DMS53 treated with DMSO at 0.1 percent for 48 hours (cell line): Measurements from ENCODE around the gene PTPRZ1.

Experiments used
- DNase-seq: peaks from one replicate; lab custom pipeline; 2025; ENCODE audit not compliant: unreplicated experiment; lab: John Stamatoyannopoulos, UW

The PTPRZ1 gene

DNA sequence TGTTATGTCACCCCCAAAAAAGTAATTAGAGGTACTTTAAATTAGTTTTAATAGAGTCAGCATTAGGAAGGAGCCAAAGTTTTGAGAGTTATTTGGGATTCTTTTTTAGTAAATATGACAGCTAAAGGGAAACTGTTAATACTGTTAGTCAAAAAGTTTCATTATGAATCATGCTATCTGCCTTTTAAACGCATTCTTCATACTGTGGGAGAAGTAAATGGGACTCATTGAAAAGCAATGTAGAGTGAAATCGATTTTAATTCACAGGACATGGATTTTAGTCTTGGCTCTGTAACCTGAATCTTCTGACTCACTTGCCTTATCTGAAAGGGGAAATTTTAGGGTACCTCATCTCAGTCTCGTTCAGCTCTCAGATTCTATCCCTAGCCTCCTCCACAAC is 165.9 kb downstream of the PTPRZ1 start:
- DNase-seq, result no peak

DNA sequence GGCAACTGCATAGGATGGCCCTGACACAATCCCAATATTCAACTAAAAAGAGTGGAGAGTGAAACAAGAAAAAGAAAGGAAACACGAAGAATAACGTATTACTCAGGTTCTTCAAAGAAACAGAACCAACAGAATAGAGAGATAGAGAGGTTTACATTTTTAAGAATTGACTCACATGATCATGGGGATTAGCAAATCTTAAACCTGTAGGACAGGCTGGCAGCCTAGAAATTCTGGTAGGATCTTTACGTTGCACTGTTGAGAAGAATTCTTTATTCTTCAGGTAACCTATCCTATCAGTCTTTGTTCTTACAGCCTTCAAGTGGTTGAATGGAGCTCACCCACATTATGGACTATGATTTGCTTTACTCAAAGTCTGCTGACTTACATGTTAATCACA is 167.2 kb downstream of the PTPRZ1 start:
- DNase-seq, result no peak

DNA sequence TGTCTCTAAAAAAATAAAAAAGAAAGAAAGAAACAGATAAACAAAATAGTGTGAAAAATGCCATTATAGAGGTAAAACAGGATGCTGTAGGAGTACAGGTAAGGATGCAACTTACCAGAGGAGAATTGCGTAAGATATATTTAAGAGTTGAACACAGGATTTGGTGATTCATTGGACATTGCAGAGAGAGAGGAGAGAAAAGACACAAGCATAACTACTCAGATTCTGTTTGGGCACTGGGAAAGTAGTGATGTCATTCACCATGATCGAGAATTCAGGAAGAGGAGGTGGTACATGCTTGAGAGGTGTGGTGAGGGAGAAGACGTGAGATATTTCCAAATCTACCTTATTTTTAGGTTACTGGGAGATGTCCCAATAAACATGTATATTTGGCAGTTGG is 173.4 kb downstream of the PTPRZ1 start:
- no peak for DNase-seq

GRCh38 chr7:122054393-122054792 is 181.4 kb downstream of the PTPRZ1 start:
- DNase-seq, result peak; percentile 66

- no peak for DNase-seq
These were observed 182.1 kb downstream of the PTPRZ1 start for GRCh38 chr7:122055073-122055472.

DNA sequence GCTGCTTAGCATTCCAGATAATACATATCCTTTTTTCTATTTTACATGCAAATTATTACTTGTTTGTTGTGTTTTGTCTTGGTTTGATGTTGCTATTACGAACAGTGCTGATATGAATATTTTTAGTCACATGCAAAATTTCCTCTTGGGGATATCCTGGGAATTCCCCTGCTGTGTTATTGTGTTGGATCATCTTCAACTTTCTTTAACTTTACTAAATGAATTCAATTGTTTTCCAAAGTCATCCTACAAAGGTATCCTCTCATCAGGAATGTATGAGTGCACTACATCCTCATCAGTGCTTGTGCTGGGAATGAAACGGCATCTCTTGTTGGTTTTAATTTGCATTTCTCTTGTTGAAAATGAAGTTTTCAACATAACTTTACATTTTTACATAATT is 184.0 kb downstream of the PTPRZ1 start:
- DNase-seq, result no peak

- no peak for DNase-seq
These were observed 186.6 kb downstream of the PTPRZ1 start for GRCh38 chr7:122059542-122059941.

DNA sequence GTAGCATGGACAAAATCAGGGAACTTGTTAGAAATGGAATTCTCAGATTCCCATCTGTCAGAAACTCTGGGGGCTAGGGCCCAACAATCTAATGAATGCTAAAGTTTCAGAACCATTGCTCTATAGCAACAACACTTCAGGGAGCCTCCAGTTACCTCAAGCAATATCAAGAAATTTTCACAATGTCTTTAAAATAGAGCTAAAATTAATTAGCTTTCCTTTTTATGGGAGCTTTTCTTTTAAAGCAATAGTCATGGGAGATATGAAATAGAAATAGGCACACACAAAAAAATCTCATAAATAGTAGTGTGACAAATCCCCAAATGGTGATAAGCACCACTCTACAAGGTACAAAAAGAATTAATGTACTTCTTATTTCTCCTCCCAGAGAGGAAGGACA is 190.2 kb downstream of the PTPRZ1 start:
- no peak for DNase-seq

GRCh38 chr7:122064971-122065370 is 192.0 kb downstream of the PTPRZ1 start:
- DNase-seq, result no peak

DNA sequence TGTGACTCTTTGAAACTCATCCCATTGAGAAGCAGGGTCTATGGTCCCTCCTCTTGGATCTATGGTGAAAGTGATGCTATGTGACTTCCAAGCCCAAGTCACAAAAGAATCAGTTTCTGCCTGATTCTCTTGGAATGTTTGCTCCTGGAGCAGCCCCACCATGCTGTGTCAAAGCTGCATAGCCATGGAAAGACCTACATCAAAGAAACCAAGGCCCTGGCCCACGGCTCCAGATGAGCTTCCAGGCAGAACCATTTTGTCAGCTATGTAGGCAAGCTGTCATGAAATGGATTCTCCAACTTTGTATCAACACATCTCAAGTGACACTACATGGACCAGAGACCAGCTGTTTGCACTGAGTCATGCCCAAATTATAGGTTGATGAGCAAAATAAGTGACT is 194.1 kb downstream of the PTPRZ1 start:
- no peak for DNase-seq

- no peak for DNase-seq
These were observed 195.1 kb downstream of the PTPRZ1 start for GRCh38 chr7:122068046-122068445.

DNA sequence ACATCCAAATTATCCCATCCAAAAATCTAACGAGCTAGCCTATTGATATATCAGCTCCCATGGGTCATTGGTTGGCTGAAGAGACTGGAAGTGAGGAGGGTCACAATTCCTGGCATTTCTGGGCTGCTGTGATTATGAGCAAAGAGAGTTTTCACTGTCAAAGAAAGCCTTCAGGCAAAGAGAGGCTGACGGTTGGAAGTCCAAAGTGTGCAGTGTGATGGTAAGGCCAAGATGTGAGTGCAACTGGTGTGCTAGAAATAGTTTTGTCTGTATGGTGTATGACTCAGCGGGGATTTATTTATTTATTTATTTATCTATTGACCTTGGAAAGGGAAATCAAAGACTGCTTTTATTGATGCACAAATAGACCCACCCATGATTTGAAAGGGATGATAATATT is 196.0 kb downstream of the PTPRZ1 start:
- no peak for DNase-seq

- DNase-seq, result no peak
These were observed 197.1 kb downstream of the PTPRZ1 start for GRCh38 chr7:122070062-122070461.

- DNase-seq, result no peak
These were observed 197.9 kb downstream of the PTPRZ1 start for GRCh38 chr7:122070834-122071233.

GRCh38 chr7:122072272-122072671 is 199.3 kb downstream of the PTPRZ1 start:
- no peak for DNase-seq

DNA sequence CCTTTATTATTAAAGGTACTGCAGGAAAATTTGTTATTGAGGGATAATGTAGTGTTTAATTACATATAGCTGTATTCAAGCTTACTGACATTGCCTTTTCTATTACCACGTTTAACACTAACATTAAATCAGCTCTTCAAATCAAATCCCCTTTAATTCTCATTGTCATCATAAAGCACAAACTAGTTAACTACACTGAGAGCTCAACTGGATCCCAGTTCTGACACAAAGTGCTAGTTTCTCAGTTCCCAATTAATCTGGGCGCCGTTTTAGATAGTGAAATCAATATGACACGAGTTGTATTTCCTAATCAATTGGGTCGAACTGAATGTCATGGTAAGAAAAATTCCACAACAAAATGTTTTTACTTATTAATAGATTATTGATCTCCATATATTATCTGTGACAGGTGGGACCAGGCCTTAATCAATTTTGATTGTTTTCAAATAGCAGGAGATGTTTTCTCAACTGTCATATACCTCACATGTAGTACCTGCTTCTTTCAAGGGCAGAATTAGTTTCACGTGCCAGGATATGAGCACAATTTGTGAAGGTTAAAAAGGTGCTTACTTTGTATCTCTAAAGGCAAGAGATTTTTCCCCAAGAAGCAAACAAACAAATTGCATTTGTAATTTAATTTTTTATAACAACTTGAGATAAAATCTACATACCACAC is 200.1 kb downstream of the PTPRZ1 start:
- DNase-seq, result no peak

GRCh38 chr7:122073635-122074034 is 200.7 kb downstream of the PTPRZ1 start:
- DNase-seq, result no peak

- DNase-seq, result no peak
These were observed 209.2 kb downstream of the PTPRZ1 start for GRCh38 chr7:122082160-122082559.

GRCh38 chr7:122082670-122083069 is 209.7 kb downstream of the PTPRZ1 start:
- DNase-seq, result no peak

- peak; percentile 46 for DNase-seq
These were observed 220.2 kb downstream of the PTPRZ1 start for GRCh38 chr7:122092964-122093797.

GRCh38 chr7:122094549-122094948 is 221.6 kb downstream of the PTPRZ1 start:
- DNase-seq, result no peak

GRCh38 chr7:122095642-122096041 is 222.7 kb downstream of the PTPRZ1 start:
- no peak for DNase-seq

DNA sequence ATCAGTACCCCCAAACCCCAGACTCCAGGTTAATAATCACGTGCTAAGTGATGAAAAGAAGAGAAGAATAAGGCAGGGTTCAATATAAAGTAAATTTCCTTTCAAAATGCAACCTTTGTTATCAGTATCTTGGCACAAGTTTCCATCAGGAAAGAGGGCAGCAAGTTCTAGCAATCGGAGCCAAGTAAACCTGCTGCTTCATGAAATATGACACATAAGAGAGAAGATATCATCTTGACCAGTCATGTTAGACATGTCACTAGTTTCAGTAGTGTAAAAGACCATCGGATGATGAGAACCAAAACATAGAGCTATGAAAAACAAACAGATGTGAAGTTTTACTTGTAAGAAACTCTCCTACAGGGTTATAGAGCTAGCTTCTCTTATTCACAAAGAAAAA is 227.1 kb downstream of the PTPRZ1 start:
- DNase-seq, result no peak
